Mesenteric fat pad (tissue), 1 donor: ENCODE results near the gene C11orf98. TPM values are rescaled to one million over a fixed set of nuclear protein-coding genes. Genes with fewer than 3 reads are reported as not detected.
A peak's percentile ranks its signal among the peaks of the same experiment; 100 is the strongest.
"Not testable (repeated sequence)": the region's sequence is repeated elsewhere in the genome, so short reads cannot be mapped to it uniquely, and the experiment has no call there.

Experiments
- DNase-seq: peaks from one replicate; pipeline ENCODE4 v3.0.0-alpha.2; 2020; ENCODE audit warnings: low spot score
- total RNA-seq: library from RNA; stranded (reverse); fragmentation: NEBNext Ultra II Directional; extraction: Animal tissue kit (Norgen Biotek cat#: 25700); gene quantifications from one replicate; pipeline ENCODE4 v1.2.1, GENCODE V29; 2021
- donor health status: DM: yes; HTN: yes; CAD: no.

C11orf98 gene
- total RNA-seq, 1 donor from 2014 or later, result 36.9 TPM

- no peak for DNase-seq
Observed at GRCh38 chr11:62654297-62654696, 10.7 kb downstream of the C11orf98 start.

- DNase-seq, result no peak
Observed at GRCh38 chr11:62652161-62653006, 12.6 kb downstream of the C11orf98 start.

GRCh38 chr11:62650283-62650682 lies 14.7 kb downstream of the C11orf98 start:
- DNase-seq, result not testable (repeated sequence)

GRCh38 chr11:62649486-62649885 lies 15.5 kb downstream of the C11orf98 start:
- DNase-seq, result no peak

- DNase-seq, result no peak
Observed at GRCh38 chr11:62648967-62649364, 16.0 kb downstream of the C11orf98 start.

- no peak for DNase-seq
Observed at GRCh38 chr11:62648185-62648966, 16.6 kb downstream of the C11orf98 start.

- DNase-seq, result no peak
Observed at GRCh38 chr11:62647609-62648005, 17.4 kb downstream of the C11orf98 start.

- DNase-seq, result no peak
Observed at GRCh38 chr11:62646825-62647608, 18.0 kb downstream of the C11orf98 start.

- peak; percentile 100 for DNase-seq
Observed at GRCh38 chr11:62645946-62646824, 18.8 kb downstream of the C11orf98 start, which contains the start of gene GANAB. Gene GANAB, minus strand, starts transcription at chr11:62646613. Its CDS starts 14 bp downstream, at chr11:62646599.

GRCh38 chr11:62645671-62645945 lies 19.4 kb downstream of the C11orf98 start:
- no peak for DNase-seq

GRCh38 chr11:62644220-62644619 lies 20.8 kb downstream of the C11orf98 start:
- no peak for DNase-seq

- no peak for DNase-seq
Observed at GRCh38 chr11:62632492-62632891, 32.5 kb downstream of the C11orf98 start.

- no peak for DNase-seq
Observed at GRCh38 chr11:62627713-62628112, 37.3 kb downstream of the C11orf98 start.

- no peak for DNase-seq
Observed at GRCh38 chr11:62622476-62623089, 42.4 kb downstream of the C11orf98 start.

GRCh38 chr11:62621567-62622470 lies 43.2 kb downstream of the C11orf98 start, which contains the start of gene B3GAT3:
Gene B3GAT3, minus strand, starts transcription at chr11:62621986. Its CDS starts 39 bp downstream, at chr11:62621947.
- DNase-seq, result peak; percentile 100

GRCh38 chr11:62621027-62621566 lies 43.9 kb downstream of the C11orf98 start:
- no peak for DNase-seq

- DNase-seq, result not testable (repeated sequence)
Observed at GRCh38 chr11:62616957-62617356, 48.1 kb downstream of the C11orf98 start.

GRCh38 chr11:62615521-62615920 lies 49.5 kb downstream of the C11orf98 start:
- no peak for DNase-seq

- DNase-seq, result no peak
Observed at GRCh38 chr11:62614275-62614674, 50.7 kb downstream of the C11orf98 start.
